OCI-LY3 (cell line): ENCODE measurements around the gene POU2AF1.

ENCODE experiments used
- CTCF ChIP-seq: fragments of 200-600, 300-600 bp; sonication (generic); IDR thresholded peaks from 2 replicates; pipeline ENCODE4 v1.5.1; 2014; ENCODE audit warnings: antibody characterized with exemption, low read length, low read depth
- EZH2phosphoT487 ChIP-seq: fragments of 200-600 bp; shearing (Covaris generic); IDR thresholded peaks from 2 replicates; pipeline ENCODE4 v1.6.1; 2018; ENCODE audit warnings: antibody characterized with exemption, mixed run types, low read depth

- no peak for TF ChIP-seq CTCF
- TF ChIP-seq EZH2phosphoT487 = no peak
Measured at GRCh38 chr11:111349191-111349695, 29.8 kb downstream of the POU2AF1 start.
